KMS-11 (cell line): Measurements from ENCODE around the gene PPM1E.

Source experiments
- H2AFZ ChIP-seq: fragments of 200-600 bp; sonication (generic); 2 replicates; pipeline ENCODE4 v1.6.1; 2016; ENCODE audit warnings: antibody characterized with exemption, mixed run types, low read depth
- H3K27ac ChIP-seq: fragments of 200-600 bp; sonication (generic); 2 replicates; pipeline ENCODE4 v1.6.1; 2016; ENCODE audit warnings: mild to moderate bottlenecking, mixed run types
- H3K27me3 ChIP-seq: fragments of 200-600 bp; sonication (generic); 2 replicates; pipeline ENCODE4 v1.6.1; 2017; ENCODE audit warnings: mild to moderate bottlenecking, low read depth, mixed run types, moderate library complexity; ENCODE audit not compliant: insufficient read depth
- H3K36me3 ChIP-seq: fragments of 200-600 bp; sonication (generic); 2 replicates; pipeline ENCODE4 v1.6.1; 2017; ENCODE audit warnings: mild to moderate bottlenecking, mixed run types; ENCODE audit not compliant: insufficient read depth
- H3K4me1 ChIP-seq: fragments of 200-600 bp; sonication (generic); 2 replicates; pipeline ENCODE4 v1.6.1; 2016; ENCODE audit warnings: mild to moderate bottlenecking, low read depth, mixed run types; ENCODE audit not compliant: poor library complexity, severe bottlenecking
- H3K4me2 ChIP-seq: fragments of 200-600 bp; sonication (generic); 2 replicates; pipeline ENCODE4 v1.7.0; 2016; ENCODE audit warnings: mild to moderate bottlenecking, mixed run types
- H3K4me3 ChIP-seq: fragments of 200-600 bp; sonication (generic); IDR thresholded peaks from 2 replicates; pipeline ENCODE4 v1.6.1; 2017; ENCODE audit warnings: low read depth, low read length, mixed read lengths; ENCODE audit not compliant: insufficient read depth
- H3K79me2 ChIP-seq: fragments of 200-600 bp; sonication (generic); 2 replicates; pipeline ENCODE4 v1.6.1; 2016; ENCODE audit warnings: low read depth, mixed run types; ENCODE audit not compliant: insufficient read depth
- H3K9ac ChIP-seq: fragments of 200-600 bp; sonication (generic); 2 replicates; pipeline ENCODE4 v1.6.1; 2016; ENCODE audit warnings: mild to moderate bottlenecking, mixed run types
- H4K20me1 ChIP-seq: fragments of 200-600 bp; sonication (generic); 2 replicates; pipeline ENCODE4 v1.6.1; 2016; ENCODE audit warnings: mild to moderate bottlenecking, mixed run types; ENCODE audit not compliant: insufficient read depth
- CTCF ChIP-seq: fragments of 200-600 bp; sonication (generic); conservative IDR thresholded peaks from 2 replicates; pipeline ENCODE4 v1.6.1; 2017; ENCODE audit warnings: low read depth, mild to moderate bottlenecking, antibody characterized with exemption, low read length, moderate library complexity, mixed read lengths

The PPM1E gene

GRCh38 chr17:58985971-58986370, 230.3 kb downstream of the PPM1E start:
- TF ChIP-seq CTCF = no peak

GRCh38 chr17:58989629-58990028, 234.0 kb downstream of the PPM1E start:
- H3K36me3 ChIP-seq = no peaks in the 10 kb centered on the region
- H4K20me1 ChIP-seq = no peaks in the 10 kb centered on the region
- no peak overlapping the region for H3K9ac ChIP-seq
- H3K27ac ChIP-seq = no peak overlapping the region
- no peaks in the 10 kb centered on the region for H3K4me1 ChIP-seq
- H3K4me2 ChIP-seq = no peak overlapping the region
- H3K27me3 ChIP-seq = no peaks in the 10 kb centered on the region
- H2AFZ ChIP-seq = no peak overlapping the region
- H3K79me2 ChIP-seq = no peaks in the 10 kb centered on the region
- TF ChIP-seq CTCF = no peak
- H3K4me3 ChIP-seq = no peak overlapping the region

More at GRCh38 chr17:58985971-58986370, 230.3 kb downstream of the PPM1E start:
- no peaks in the 10 kb centered on the region for H3K27me3 ChIP-seq
- H3K79me2 ChIP-seq = no peaks in the 10 kb centered on the region
- H3K36me3 ChIP-seq = no peaks in the 10 kb centered on the region
- no peak overlapping the region for H2AFZ ChIP-seq
- no peak overlapping the region for H3K27ac ChIP-seq
- no peaks in the 10 kb centered on the region for H4K20me1 ChIP-seq
- H3K9ac ChIP-seq = no peak overlapping the region
- no peak overlapping the region for H3K4me2 ChIP-seq
- H3K4me3 ChIP-seq = no peak overlapping the region
- H3K4me1 ChIP-seq = no peaks in the 10 kb centered on the region

GRCh38 chr17:58991718-58992331, 236.2 kb downstream of the PPM1E start:
- no peak for TF ChIP-seq CTCF
- H2AFZ ChIP-seq = no peak overlapping the region
- no peaks in the 10 kb centered on the region for H3K4me1 ChIP-seq
- H3K4me2 ChIP-seq = no peak overlapping the region
- no peak overlapping the region for H3K27ac ChIP-seq
- no peak overlapping the region for H3K9ac ChIP-seq
- no peaks in the 10 kb centered on the region for H3K27me3 ChIP-seq
- H3K4me3 ChIP-seq = no peak overlapping the region
- no peaks in the 10 kb centered on the region for H3K79me2 ChIP-seq
- no peaks in the 10 kb centered on the region for H4K20me1 ChIP-seq
- no peaks in the 10 kb centered on the region for H3K36me3 ChIP-seq

GRCh38 chr17:58993311-58993710, 237.7 kb downstream of the PPM1E start:
- Histone ChIP-seq H3K4me1 (no peaks in the 10 kb centered on the region), H2AFZ (no peak overlapping the region), H3K9ac (no peak overlapping the region), H4K20me1 (no peaks in the 10 kb centered on the region), H3K4me3 (no peak overlapping the region), H3K27ac (no peak overlapping the region), H3K36me3 (no peaks in the 10 kb centered on the region), H3K79me2 (no peaks in the 10 kb centered on the region), H3K4me2 (no peak overlapping the region), H3K27me3 (no peaks in the 10 kb centered on the region)
- TF ChIP-seq CTCF = no peak
